Caco-2 (cell line): ENCODE results near the gene CATSPER3. TPM values are rescaled to one million over a fixed set of nuclear protein-coding genes. Genes with fewer than 3 reads are reported as not detected.

Experiments
- BruUV-seq: library from RNA; stranded (reverse); fragments of 400-500 nt; replicated peaks from 2 replicates; lab custom pipeline; 2021; lab: Mats Ljungman, UMichigan
- CTCF ChIA-PET: fragments of 300-600 bp; sonication (Branson Sonifier 250); formaldehyde crosslinking; loops from one replicate; lab custom pipeline; 2022; ENCODE audit warnings: antibody characterized with exemption; lab: Charles Lee
- POLR2A ChIA-PET: fragments of 300-600 bp; sonication (Branson Sonifier 250); formaldehyde crosslinking; loops from one replicate; lab custom pipeline; 2022; ENCODE audit warnings: antibody characterized with exemption; lab: Charles Lee
- DNase-seq, 2 experiments: peaks; one replicate each; pipeline versions ENCODE4 v3.0.0 to v3.0.0-alpha.2; 2020 to 2022
- H3K27me3 ChIP-seq: replicated peaks from 2 replicates; pipeline ENCODE4 v1.6.0; 2011; ENCODE audit warnings: low read length; ENCODE audit not compliant: control insufficient read depth, insufficient read depth
- H3K36me3 ChIP-seq: 2 replicates; pipeline ENCODE4 v1.5.1; 2011; ENCODE audit warnings: low read length; ENCODE audit not compliant: control insufficient read depth, insufficient read depth
- H3K4me1 ChIP-seq: fragments of 250-450 bp; sonication (Bioruptor Pico); 2 replicates; pipeline ENCODE4 v1.5.1; 2020; ENCODE audit warnings: mild to moderate bottlenecking
- H3K4me3 ChIP-seq: 2 replicates; pipeline ENCODE4 v1.5.1; 2011; ENCODE audit warnings: low read depth, mild to moderate bottlenecking, control low read depth, low read length
- H3K9me3 ChIP-seq: fragments of 250-450 bp; sonication (Bioruptor Pico); 2 replicates; pipeline ENCODE4 v1.5.1; 2020; ENCODE audit warnings: mild to moderate bottlenecking, moderate library complexity
- H3K27ac Mint-ChIP-seq: one replicate; pipeline ENCODE4 v1.8.0; 2022; ENCODE audit warnings: mixed read lengths; ENCODE audit not compliant: unreplicated experiment
- H3K27me3 Mint-ChIP-seq: one replicate; pipeline ENCODE4 v1.8.0; 2022; ENCODE audit warnings: mixed read lengths; ENCODE audit not compliant: insufficient read depth, unreplicated experiment
- H3K36me3 Mint-ChIP-seq: one replicate; pipeline ENCODE4 v1.8.0; 2022; ENCODE audit warnings: mild to moderate bottlenecking, mixed read lengths; ENCODE audit not compliant: insufficient read depth, unreplicated experiment
- H3K4me1 Mint-ChIP-seq: one replicate; pipeline ENCODE4 v1.8.0; 2022; ENCODE audit warnings: low read depth, mixed read lengths; ENCODE audit not compliant: unreplicated experiment
- H3K4me3 Mint-ChIP-seq: one replicate; pipeline ENCODE4 v1.8.0; 2022; ENCODE audit warnings: mild to moderate bottlenecking, moderate library complexity, mixed read lengths; ENCODE audit not compliant: unreplicated experiment
- H3K9me3 Mint-ChIP-seq: one replicate; pipeline ENCODE4 v1.8.0; 2022; ENCODE audit warnings: mixed read lengths; ENCODE audit not compliant: unreplicated experiment
- CTCF ChIP-seq, 2 experiments: fragments of 200-600 bp in 1 of 2; IDR thresholded peaks; 1 replicate in 1 of 2; 2 replicates in 1 of 2; pipeline versions ENCODE4 v1.5.1 to v1.8.0; 2011 to 2022; ENCODE audit warnings: antibody characterized with exemption in 1 of 2, control low read depth in 1 of 2, inconsistent platforms in 1 of 2, low read depth in 1 of 2, low read length in 1 of 2, mild to moderate bottlenecking in 1 of 2, moderate library complexity in 1 of 2; ENCODE audit not compliant: insufficient read depth in 1 of 2, severe bottlenecking in 1 of 2, unreplicated experiment in 1 of 2
- intact Hi-C: fragments of 100-400 bp; cut with micrococcal nuclease; formaldehyde crosslinking; loops from one replicate; pipeline ENCODE4 v1.10.0; 2022; ENCODE audit not compliant: unreplicated experiment
- total RNA-seq: library from RNA; stranded (reverse); gene quantifications from 2 replicates; pipeline ENCODE4 v1.2.3, GENCODE V29; 2022

Gene CATSPER3
- total RNA-seq, 1 experiment from 2014 or later, result 0.61 TPM

- no peaks in the 10 kb centered on the region for H3K36me3 ChIP-seq
- no TSS peak for BruUV-seq
- intact Hi-C loops, result no loop called here
- H3K9me3 ChIP-seq, result no peaks in the 10 kb centered on the region
- ChIA-PET CTCF (no interaction called here), POLR2A (interaction anchor here (0.6 kb wide), 1 partner anchor 222 kb away, joined by 3 read pairs; no protein-coding TSS in a partner anchor)
- H3K4me3 Mint-ChIP-seq, result no peak overlapping the region
- peaks cover 22% of the 10 kb centered on the region for H3K36me3 Mint-ChIP-seq
- no peaks in the 10 kb centered on the region for H3K27me3 Mint-ChIP-seq
- no peaks in the 10 kb centered on the region for H3K9me3 Mint-ChIP-seq
- no peak for DNase-seq
- H3K4me1 Mint-ChIP-seq, result no peaks in the 10 kb centered on the region
- no peak for TF ChIP-seq CTCF (IDR thresholded peaks at IDR 0.05; ENCODE audit: insufficient read depth in 1 of 2, low read depth in 1 of 2, low read length in 1 of 2, severe bottlenecking in 1 of 2, unreplicated experiment in 1 of 2)
- no peaks in the 10 kb centered on the region for H3K27me3 ChIP-seq
- H3K27ac Mint-ChIP-seq, result no peak overlapping the region
- no peak overlapping the region for H3K4me3 ChIP-seq
- H3K4me1 ChIP-seq, result no peaks in the 10 kb centered on the region
Observed at GRCh38 chr5:134937526-134937925, 30.2 kb upstream of the CATSPER3 start.

- Mint-ChIP-seq H3K27me3 (no peaks in the 10 kb centered on the region), H3K4me3 (no peak overlapping the region), H3K9me3 (no peaks in the 10 kb centered on the region), H3K27ac (no peak overlapping the region), H3K36me3 (peaks cover 22% of the 10 kb centered on the region), H3K4me1 (no peaks in the 10 kb centered on the region)
- no TSS peak for BruUV-seq
- intact Hi-C loops, result no loop called here
- ChIA-PET CTCF (no interaction called here), POLR2A (no interaction called here)
- H3K9me3 ChIP-seq, result no peaks in the 10 kb centered on the region
- no peaks in the 10 kb centered on the region for H3K36me3 ChIP-seq
- no peak for DNase-seq
- H3K4me3 ChIP-seq, result no peak overlapping the region
- H3K4me1 ChIP-seq, result no peaks in the 10 kb centered on the region
- no peaks in the 10 kb centered on the region for H3K27me3 ChIP-seq
- no peak for TF ChIP-seq CTCF (IDR thresholded peaks at IDR 0.05; ENCODE audit: insufficient read depth in 1 of 2, low read depth in 1 of 2, low read length in 1 of 2, severe bottlenecking in 1 of 2, unreplicated experiment in 1 of 2)
Observed at GRCh38 chr5:134938030-134938429, 29.7 kb upstream of the CATSPER3 start.

- DNase-seq, result no peak
- H3K9me3 Mint-ChIP-seq, result no peaks in the 10 kb centered on the region
- H3K36me3 ChIP-seq, result no peaks in the 10 kb centered on the region
- ChIA-PET CTCF (no interaction called here), POLR2A (interaction anchor here (0.7 kb wide), 1 partner anchor 225 kb away, joined by 4 read pairs; no protein-coding TSS in a partner anchor)
- H3K36me3 Mint-ChIP-seq, result peaks cover 22% of the 10 kb centered on the region
- TF ChIP-seq CTCF (IDR thresholded peaks at IDR 0.05; ENCODE audit: insufficient read depth in 1 of 2, low read depth in 1 of 2, low read length in 1 of 2, severe bottlenecking in 1 of 2, unreplicated experiment in 1 of 2), result no peak
- H3K4me3 ChIP-seq, result no peak overlapping the region
- H3K9me3 ChIP-seq, result no peaks in the 10 kb centered on the region
- H3K27me3 Mint-ChIP-seq, result no peaks in the 10 kb centered on the region
- H3K27me3 ChIP-seq, result no peaks in the 10 kb centered on the region
- no peak overlapping the region for H3K4me3 Mint-ChIP-seq
- no TSS peak for BruUV-seq
- H3K27ac Mint-ChIP-seq, result no peak overlapping the region
- intact Hi-C loops, result no loop called here
- no peaks in the 10 kb centered on the region for H3K4me1 ChIP-seq
- H3K4me1 Mint-ChIP-seq, result no peaks in the 10 kb centered on the region
Observed at GRCh38 chr5:134939500-134939899, 28.2 kb upstream of the CATSPER3 start.
